ENCODE data around the gene F10. TPM values are rescaled to one million over a fixed set of nuclear protein-coding genes. Genes with fewer than 3 reads are reported as not detected.
A peak's percentile ranks its signal among the peaks of the same experiment; 100 is the strongest.

The F10 gene
- total and polyA plus RNA-seq, 9 of the 15 experiments (the other 6 are each of a cell fraction or from before 2014, with no cell fraction given) = 0.04 to 0.09 (median 0.07) TPM; not detected in 5

- TF ChIP-seq ARID3A (IDR thresholded peaks at IDR 0.05; ENCODE audit: borderline replicate concordance, low read depth, low read length) (no peak), CEBPG (CRISPR knock-in tag; IDR thresholded peaks at IDR 0.05) (no peak), CEBPG (tag; conservative IDR thresholded peaks at IDR 0.05 in 1 of 2, IDR thresholded peaks at IDR 0.05 in 1 of 2) (0 out of 4 replicates have a peak, but pooled peaks have one; percentile 9 to 12), MTA3 (IDR thresholded peaks at IDR 0.05; ENCODE audit: borderline replicate concordance) (no peak), BCOR (IDR thresholded peaks at IDR 0.05) (no peak), CXXC5 (CRISPR knock-in tag; IDR thresholded peaks at IDR 0.05) (no peak), ESRRB (CRISPR knock-in tag; IDR thresholded peaks at IDR 0.05; ENCODE audit: borderline replicate concordance) (no peak), POLR2AphosphoS5 (IDR thresholded peaks at IDR 0.05; ENCODE audit: control insufficient read depth, insufficient read depth, low read depth, low read length) (no peak), RBM34 (IDR thresholded peaks at IDR 0.05; ENCODE audit: borderline replicate concordance, insufficient read depth, low read length) (no peak), PRMT5 (CRISPR knock-in tag; IDR thresholded peaks at IDR 0.05) (no peak), GATAD2B (IDR thresholded peaks at IDR 0.05; ENCODE audit: borderline replicate concordance) (no peak), ZC3H8 (IDR thresholded peaks at IDR 0.05) (no peak), ZBTB40 (IDR thresholded peaks at IDR 0.05) (peak; percentile 60), ZBTB40 (CRISPR knock-in tag; IDR thresholded peaks at IDR 0.05) (no peak), HNRNPLL (IDR thresholded peaks at IDR 0.05; ENCODE audit: low read depth, low read length, poor library complexity, severe bottlenecking) (no peak), NFXL1 (CRISPR knock-in tag; IDR thresholded peaks at IDR 0.05) (no peak), ETV1 (tag; conservative IDR thresholded peaks at IDR 0.05; ENCODE audit: low read depth) (peak; percentile 87)
Observed at GRCh38 chr13:113138792-113139551, 16.4 kb downstream of the F10 start (continued).

Measured in K562 (cell line).